Neural cell (in vitro differentiated cells): ENCODE results near the gene NRL. TPM values are rescaled to one million over a fixed set of nuclear protein-coding genes. Genes with fewer than 3 reads are reported as not detected.

Experiments used
- H2AFZ ChIP-seq: fragments of 200-600, 300-800 bp; sonication (generic), shearing (Covaris generic); 2 replicates; pipeline ENCODE4 v1.6.0; 2014; ENCODE audit warnings: low read depth, mild to moderate bottlenecking, antibody characterized with exemption, low read length, moderate library complexity
- H3F3A ChIP-seq: fragments of 200-600 bp; shearing (Covaris generic); 2 replicates; pipeline ENCODE4 v1.6.1; 2016; ENCODE audit warnings: mild to moderate bottlenecking, moderate library complexity, mixed read lengths, antibody characterized with exemption, low read length; ENCODE audit not compliant: insufficient read depth, poor library complexity, severe bottlenecking
- H3K27ac ChIP-seq: fragments of 200-600, 300-800 bp; sonication (generic), shearing (Covaris generic); 2 replicates; pipeline ENCODE4 v1.5.1; 2014; ENCODE audit warnings: mild to moderate bottlenecking, low read length, moderate library complexity
- H3K27me3 ChIP-seq: fragments of 300-800, 200-600 bp; sonication (generic), shearing (Covaris generic); 2 replicates; pipeline ENCODE4 v1.6.0; 2014; ENCODE audit warnings: mild to moderate bottlenecking, low read depth, low read length, moderate library complexity; ENCODE audit not compliant: insufficient read depth
- H3K36me3 ChIP-seq: fragments of 300-800, 200-600 bp; sonication (generic), shearing (Covaris generic); 2 replicates; pipeline ENCODE4 v1.5.1; 2014; ENCODE audit warnings: mild to moderate bottlenecking, antibody characterized with exemption, low read length, moderate library complexity; ENCODE audit not compliant: insufficient read depth
- H3K4me2 ChIP-seq: fragments of 300-800, 200-600 bp; sonication (generic), shearing (Covaris generic); 2 replicates; pipeline ENCODE4 v1.6.0; 2014; ENCODE audit warnings: mild to moderate bottlenecking, low read length
- H3K4me3 ChIP-seq: fragments of 300-800, 200-600 bp; sonication (generic), shearing (Covaris generic); 2 replicates; pipeline ENCODE4 v1.5.1; 2014; ENCODE audit warnings: mild to moderate bottlenecking, low read length, moderate library complexity
- H3K79me2 ChIP-seq: fragments of 200-600 bp; shearing (Covaris generic); replicated peaks from 2 replicates; pipeline ENCODE4 v1.6.0; 2014; ENCODE audit warnings: mild to moderate bottlenecking, low read length, moderate library complexity; ENCODE audit not compliant: insufficient read depth
- H3K9ac ChIP-seq: fragments of 300-800, 200-600 bp; sonication (generic), shearing (Covaris generic); 2 replicates; pipeline ENCODE4 v1.6.1; 2016; ENCODE audit warnings: mild to moderate bottlenecking, low read length, mixed read lengths
- H3K9me2 ChIP-seq: fragments of 200-600 bp; shearing (Covaris generic); 2 replicates; pipeline ENCODE4 v1.6.1; 2016; ENCODE audit warnings: mild to moderate bottlenecking, low read length, mixed read lengths; ENCODE audit not compliant: insufficient read depth
- H3K9me3 ChIP-seq: fragments of 200-600, 300-800 bp; sonication (generic), shearing (Covaris generic); 2 replicates; pipeline ENCODE4 v1.6.1; 2016; ENCODE audit warnings: mild to moderate bottlenecking, mixed run types, low read length, moderate library complexity, mixed read lengths
- H4K20me1 ChIP-seq: fragments of 200-600 bp; shearing (Covaris generic); 2 replicates; pipeline ENCODE4 v1.6.1; 2016; ENCODE audit warnings: mild to moderate bottlenecking, mixed run types; ENCODE audit not compliant: insufficient read depth
- EP300 ChIP-seq: fragments of 450-650 bp; conservative IDR thresholded peaks from 2 replicates; pipeline ENCODE4 v1.6.1; 2014; ENCODE audit warnings: antibody characterized with exemption, mild to moderate bottlenecking, moderate library complexity; ENCODE audit not compliant: poor library complexity, severe bottlenecking
- EZH2 ChIP-seq: fragments of 200-600, 300-800 bp; shearing (Covaris generic), sonication (generic); IDR thresholded peaks from 2 replicates; pipeline ENCODE4 v1.6.1; 2014; ENCODE audit warnings: antibody characterized with exemption, low read length, borderline replicate concordance, mild to moderate bottlenecking; ENCODE audit not compliant: insufficient read depth, poor library complexity, severe bottlenecking
- MXI1 ChIP-seq: fragments of 450-650 bp; conservative IDR thresholded peaks from 2 replicates; pipeline ENCODE4 v1.6.1; 2014; ENCODE audit warnings: antibody characterized with exemption, mild to moderate bottlenecking; ENCODE audit not compliant: poor library complexity, severe bottlenecking
- POLR2AphosphoS5 ChIP-seq: IDR thresholded peaks from 2 replicates; pipeline ENCODE4 v1.6.1; 2012
- RAD21 ChIP-seq: fragments of 450-650 bp; conservative IDR thresholded peaks from 2 replicates; pipeline ENCODE4 v1.6.1; 2014; ENCODE audit warnings: antibody characterized with exemption, mild to moderate bottlenecking, moderate library complexity
- SMC3 ChIP-seq: fragments of 450-650 bp; conservative IDR thresholded peaks from 2 replicates; pipeline ENCODE4 v1.6.1; 2014; ENCODE audit warnings: antibody characterized with exemption, mild to moderate bottlenecking, moderate library complexity; ENCODE audit not compliant: poor library complexity
- TAF1 ChIP-seq: IDR thresholded peaks from 2 replicates; pipeline ENCODE4 v1.6.1; 2012; ENCODE audit warnings: low read depth
- polyA plus RNA-seq: library from polyadenylated mRNA; depleted of rRNA; stranded (reverse); fragments of >200 nt; gene quantifications from 2 replicates; pipeline ENCODE4 v1.2.3, GENCODE V29; 2014
- TF ChIP-seq, protein P1 (sequence below): fragments of 450-650 bp; IDR thresholded peaks from 2 replicates; pipeline ENCODE4 v1.5.1; 2014; ENCODE audit warnings: antibody characterized with exemption, mild to moderate bottlenecking, moderate library complexity; ENCODE audit not compliant: poor library complexity, severe bottlenecking
- TF ChIP-seq, protein P2 (sequence below): IDR thresholded peaks from 2 replicates; pipeline ENCODE4 v1.6.1; 2012; ENCODE audit warnings: borderline replicate concordance

NRL gene
- polyA plus RNA-seq, 1 donor from 2014 or later = 9.5 TPM

GRCh38 chr14:24055971-24056799 is 58.6 kb downstream of the NRL start:
- Histone ChIP-seq H3K9me3 (no peaks in the 10 kb centered on the region), H3K27ac (no peak overlapping the region), H4K20me1 (no peaks in the 10 kb centered on the region), H3K4me2 (no peak overlapping the region), H3F3A (no peaks in the 10 kb centered on the region), H3K9me2 (no peaks in the 10 kb centered on the region), H2AFZ (no peak overlapping the region), H3K4me3 (no peak overlapping the region), H3K36me3 (no peaks in the 10 kb centered on the region), H3K9ac (no peak overlapping the region), H3K27me3 (no peaks in the 10 kb centered on the region), H3K79me2 (peaks cover 11% of the 10 kb centered on the region)
- no peak for TF ChIP-seq EZH2

- no peak overlapping the region for H3K27ac ChIP-seq
- TF ChIP-seq EZH2 = no peak
- no peak for TF ChIP-seq POLR2AphosphoS5
- TF ChIP-seq, protein P1, sequence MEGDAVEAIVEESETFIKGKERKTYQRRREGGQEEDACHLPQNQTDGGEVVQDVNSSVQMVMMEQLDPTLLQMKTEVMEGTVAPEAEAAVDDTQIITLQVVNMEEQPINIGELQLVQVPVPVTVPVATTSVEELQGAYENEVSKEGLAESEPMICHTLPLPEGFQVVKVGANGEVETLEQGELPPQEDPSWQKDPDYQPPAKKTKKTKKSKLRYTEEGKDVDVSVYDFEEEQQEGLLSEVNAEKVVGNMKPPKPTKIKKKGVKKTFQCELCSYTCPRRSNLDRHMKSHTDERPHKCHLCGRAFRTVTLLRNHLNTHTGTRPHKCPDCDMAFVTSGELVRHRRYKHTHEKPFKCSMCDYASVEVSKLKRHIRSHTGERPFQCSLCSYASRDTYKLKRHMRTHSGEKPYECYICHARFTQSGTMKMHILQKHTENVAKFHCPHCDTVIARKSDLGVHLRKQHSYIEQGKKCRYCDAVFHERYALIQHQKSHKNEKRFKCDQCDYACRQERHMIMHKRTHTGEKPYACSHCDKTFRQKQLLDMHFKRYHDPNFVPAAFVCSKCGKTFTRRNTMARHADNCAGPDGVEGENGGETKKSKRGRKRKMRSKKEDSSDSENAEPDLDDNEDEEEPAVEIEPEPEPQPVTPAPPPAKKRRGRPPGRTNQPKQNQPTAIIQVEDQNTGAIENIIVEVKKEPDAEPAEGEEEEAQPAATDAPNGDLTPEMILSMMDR = no peak
- no peak for TF ChIP-seq EP300
- TF ChIP-seq, protein P2, sequence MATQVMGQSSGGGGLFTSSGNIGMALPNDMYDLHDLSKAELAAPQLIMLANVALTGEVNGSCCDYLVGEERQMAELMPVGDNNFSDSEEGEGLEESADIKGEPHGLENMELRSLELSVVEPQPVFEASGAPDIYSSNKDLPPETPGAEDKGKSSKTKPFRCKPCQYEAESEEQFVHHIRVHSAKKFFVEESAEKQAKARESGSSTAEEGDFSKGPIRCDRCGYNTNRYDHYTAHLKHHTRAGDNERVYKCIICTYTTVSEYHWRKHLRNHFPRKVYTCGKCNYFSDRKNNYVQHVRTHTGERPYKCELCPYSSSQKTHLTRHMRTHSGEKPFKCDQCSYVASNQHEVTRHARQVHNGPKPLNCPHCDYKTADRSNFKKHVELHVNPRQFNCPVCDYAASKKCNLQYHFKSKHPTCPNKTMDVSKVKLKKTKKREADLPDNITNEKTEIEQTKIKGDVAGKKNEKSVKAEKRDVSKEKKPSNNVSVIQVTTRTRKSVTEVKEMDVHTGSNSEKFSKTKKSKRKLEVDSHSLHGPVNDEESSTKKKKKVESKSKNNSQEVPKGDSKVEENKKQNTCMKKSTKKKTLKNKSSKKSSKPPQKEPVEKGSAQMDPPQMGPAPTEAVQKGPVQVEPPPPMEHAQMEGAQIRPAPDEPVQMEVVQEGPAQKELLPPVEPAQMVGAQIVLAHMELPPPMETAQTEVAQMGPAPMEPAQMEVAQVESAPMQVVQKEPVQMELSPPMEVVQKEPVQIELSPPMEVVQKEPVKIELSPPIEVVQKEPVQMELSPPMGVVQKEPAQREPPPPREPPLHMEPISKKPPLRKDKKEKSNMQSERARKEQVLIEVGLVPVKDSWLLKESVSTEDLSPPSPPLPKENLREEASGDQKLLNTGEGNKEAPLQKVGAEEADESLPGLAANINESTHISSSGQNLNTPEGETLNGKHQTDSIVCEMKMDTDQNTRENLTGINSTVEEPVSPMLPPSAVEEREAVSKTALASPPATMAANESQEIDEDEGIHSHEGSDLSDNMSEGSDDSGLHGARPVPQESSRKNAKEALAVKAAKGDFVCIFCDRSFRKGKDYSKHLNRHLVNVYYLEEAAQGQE = no peak
- no peak for TF ChIP-seq TAF1
- TF ChIP-seq RAD21 = no peak
- TF ChIP-seq SMC3 = no peak
- no peak for TF ChIP-seq MXI1
- H3K79me2 ChIP-seq = peaks cover 11% of the 10 kb centered on the region
- H3K27me3 ChIP-seq = no peaks in the 10 kb centered on the region
- no peaks in the 10 kb centered on the region for H3K9me2 ChIP-seq
- no peaks in the 10 kb centered on the region for H3K9me3 ChIP-seq
- no peaks in the 10 kb centered on the region for H3K36me3 ChIP-seq
- no peak overlapping the region for H3K4me2 ChIP-seq
- no peak overlapping the region for H3K4me3 ChIP-seq
- H3K9ac ChIP-seq = no peak overlapping the region
- H2AFZ ChIP-seq = no peak overlapping the region
- no peaks in the 10 kb centered on the region for H4K20me1 ChIP-seq
- H3F3A ChIP-seq = no peaks in the 10 kb centered on the region
Observed at GRCh38 chr14:24054646-24055045, 60.1 kb downstream of the NRL start.
